Measurements from ENCODE around the gene SREBF1.
A peak's percentile ranks its signal among the peaks of the same experiment; 100 is the strongest.

The SREBF1 gene

DNA sequence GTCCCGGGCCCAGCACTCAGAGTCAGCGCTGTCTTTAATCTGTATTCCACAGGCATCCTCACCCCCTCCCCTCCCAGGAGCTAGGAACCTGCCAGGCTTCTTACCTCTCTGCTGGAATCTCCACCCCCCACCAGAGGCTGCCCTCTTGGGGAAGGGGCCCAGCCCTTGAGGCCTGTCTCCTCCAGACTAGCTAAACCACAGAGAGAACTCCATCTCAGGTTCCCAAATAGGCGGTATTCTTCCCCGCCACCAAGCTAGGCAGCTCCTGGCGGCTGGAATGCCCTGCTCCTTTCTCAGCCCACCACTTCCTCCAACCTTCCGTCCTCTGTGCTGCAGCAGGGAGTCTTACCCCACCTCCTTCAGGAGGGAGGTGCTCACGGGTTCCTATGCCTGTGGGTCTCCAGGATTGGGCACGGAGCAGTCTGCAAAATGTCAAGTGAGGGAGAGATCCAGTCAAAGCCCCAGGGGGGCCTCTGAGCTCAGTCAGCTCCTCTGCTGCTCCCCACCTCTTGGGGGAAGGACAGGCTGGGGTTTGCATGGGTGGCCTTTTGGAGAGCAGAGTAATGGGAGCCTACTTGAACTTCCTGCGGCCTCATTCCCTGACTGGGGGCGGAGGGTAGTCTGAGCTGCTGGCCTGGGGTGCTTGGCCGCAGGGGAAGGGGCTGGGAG lies 55.7 kb downstream of the SREBF1 start:
- no peak for DNase-seq (ENCODE audit: low read depth)
- TF ChIP-seq, protein P1, sequence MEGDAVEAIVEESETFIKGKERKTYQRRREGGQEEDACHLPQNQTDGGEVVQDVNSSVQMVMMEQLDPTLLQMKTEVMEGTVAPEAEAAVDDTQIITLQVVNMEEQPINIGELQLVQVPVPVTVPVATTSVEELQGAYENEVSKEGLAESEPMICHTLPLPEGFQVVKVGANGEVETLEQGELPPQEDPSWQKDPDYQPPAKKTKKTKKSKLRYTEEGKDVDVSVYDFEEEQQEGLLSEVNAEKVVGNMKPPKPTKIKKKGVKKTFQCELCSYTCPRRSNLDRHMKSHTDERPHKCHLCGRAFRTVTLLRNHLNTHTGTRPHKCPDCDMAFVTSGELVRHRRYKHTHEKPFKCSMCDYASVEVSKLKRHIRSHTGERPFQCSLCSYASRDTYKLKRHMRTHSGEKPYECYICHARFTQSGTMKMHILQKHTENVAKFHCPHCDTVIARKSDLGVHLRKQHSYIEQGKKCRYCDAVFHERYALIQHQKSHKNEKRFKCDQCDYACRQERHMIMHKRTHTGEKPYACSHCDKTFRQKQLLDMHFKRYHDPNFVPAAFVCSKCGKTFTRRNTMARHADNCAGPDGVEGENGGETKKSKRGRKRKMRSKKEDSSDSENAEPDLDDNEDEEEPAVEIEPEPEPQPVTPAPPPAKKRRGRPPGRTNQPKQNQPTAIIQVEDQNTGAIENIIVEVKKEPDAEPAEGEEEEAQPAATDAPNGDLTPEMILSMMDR (IDR thresholded peaks at IDR 0.05; ENCODE audit: control insufficient read depth, extremely low read depth, insufficient read depth), result no peak
- H3K4me3 ChIP-seq (ENCODE audit: low read depth, low read length), result no peak overlapping the region

DNA sequence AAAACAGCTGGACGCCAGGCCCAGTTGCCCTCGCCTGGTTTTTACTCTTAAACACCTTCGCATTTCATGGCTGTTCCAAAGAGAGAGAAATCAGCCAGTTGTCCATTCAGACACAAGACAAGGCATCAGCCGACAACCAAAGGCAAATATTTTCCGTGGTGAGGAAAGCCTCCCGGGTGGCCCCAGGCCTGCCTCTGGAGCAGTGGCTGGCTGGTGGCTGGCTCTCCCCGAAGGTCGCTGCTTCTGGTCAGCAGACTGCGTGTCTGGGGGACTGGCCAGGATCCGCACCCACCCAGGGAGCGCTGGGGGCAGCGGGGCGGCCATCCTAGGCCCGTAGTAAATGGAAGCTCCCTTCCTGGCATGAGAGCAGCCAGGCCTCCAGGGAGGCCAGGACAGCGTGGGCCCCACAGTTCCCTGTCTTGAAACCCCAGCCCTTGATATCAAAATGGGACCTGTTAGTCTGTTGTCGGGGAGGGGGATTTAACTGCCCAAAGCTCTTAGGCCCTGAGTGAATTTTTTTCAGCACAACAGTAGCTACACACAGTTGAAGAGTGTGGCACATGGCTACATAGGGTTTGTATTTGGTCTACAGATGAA lies 57.7 kb downstream of the SREBF1 start:
- H3K4me3 ChIP-seq (ENCODE audit: low read depth, low read length), result no peak overlapping the region
- DNase-seq (ENCODE audit: low read depth), result no peak
- TF ChIP-seq, protein P1 (IDR thresholded peaks at IDR 0.05; ENCODE audit: control insufficient read depth, extremely low read depth, insufficient read depth), result no peak

DNA sequence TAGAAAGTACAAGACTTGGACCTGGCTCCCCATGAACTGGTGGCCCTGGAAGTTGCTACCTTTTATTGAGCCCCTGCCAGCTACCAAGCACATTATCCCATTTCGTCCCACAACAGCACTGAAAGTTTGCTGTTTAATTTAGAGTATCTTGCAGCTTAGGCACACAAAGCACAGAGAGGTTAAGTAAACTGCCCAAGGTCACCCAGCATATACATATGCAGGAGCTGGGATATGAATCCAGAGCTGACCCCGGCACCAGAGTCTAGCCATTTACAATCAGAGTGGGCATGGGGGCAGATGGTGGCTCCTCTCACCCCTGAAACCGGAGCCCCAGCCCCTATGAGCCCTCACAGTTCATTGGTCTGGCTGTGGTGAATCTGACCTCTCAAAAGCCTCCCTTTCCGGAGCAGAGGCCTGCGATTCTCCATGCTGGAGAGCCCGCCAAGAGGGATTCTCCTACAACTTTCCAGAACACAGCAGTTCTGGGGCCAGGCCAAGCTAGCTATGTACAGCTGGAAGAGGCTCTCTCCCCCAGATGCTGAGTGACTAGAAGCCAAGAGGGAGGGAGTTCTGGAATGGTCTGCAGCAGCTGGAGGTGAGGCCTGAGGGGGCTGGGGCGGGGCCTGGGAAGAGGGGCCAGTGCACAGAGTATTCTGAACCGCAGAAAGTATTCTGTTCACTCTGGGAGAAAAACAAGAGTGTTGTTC lies 58.3 kb downstream of the SREBF1 start:
- TF ChIP-seq, protein P1 (IDR thresholded peaks at IDR 0.05; ENCODE audit: control insufficient read depth, extremely low read depth, insufficient read depth), result no peak
- no peak for DNase-seq (ENCODE audit: low read depth)
- H3K4me3 ChIP-seq (ENCODE audit: low read depth, low read length), result no peak overlapping the region

DNA sequence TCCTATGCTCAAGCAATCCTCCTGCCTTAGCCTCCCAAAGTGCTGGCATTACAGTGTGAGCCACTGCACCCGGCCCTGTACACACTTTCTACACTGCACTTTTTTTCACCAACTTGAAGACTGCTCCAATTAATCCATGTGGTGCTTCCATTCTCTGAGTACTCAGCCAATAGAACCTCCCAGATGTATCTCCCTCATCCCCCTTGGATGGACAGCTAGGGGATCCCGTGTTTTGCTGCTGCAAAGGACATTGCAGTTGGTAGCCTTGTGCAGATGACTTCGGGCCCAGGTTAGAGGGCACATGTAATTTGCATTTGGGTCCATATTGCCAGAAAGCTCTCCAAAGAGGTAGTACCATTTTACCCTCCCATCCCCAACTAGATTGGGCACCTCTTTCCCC lies 59.9 kb downstream of the SREBF1 start:
- no peak overlapping the region for H3K4me3 ChIP-seq (ENCODE audit: low read depth, low read length)
- TF ChIP-seq, protein P1 (IDR thresholded peaks at IDR 0.05; ENCODE audit: control insufficient read depth, extremely low read depth, insufficient read depth), result no peak
- no peak for DNase-seq (ENCODE audit: low read depth)

DNA sequence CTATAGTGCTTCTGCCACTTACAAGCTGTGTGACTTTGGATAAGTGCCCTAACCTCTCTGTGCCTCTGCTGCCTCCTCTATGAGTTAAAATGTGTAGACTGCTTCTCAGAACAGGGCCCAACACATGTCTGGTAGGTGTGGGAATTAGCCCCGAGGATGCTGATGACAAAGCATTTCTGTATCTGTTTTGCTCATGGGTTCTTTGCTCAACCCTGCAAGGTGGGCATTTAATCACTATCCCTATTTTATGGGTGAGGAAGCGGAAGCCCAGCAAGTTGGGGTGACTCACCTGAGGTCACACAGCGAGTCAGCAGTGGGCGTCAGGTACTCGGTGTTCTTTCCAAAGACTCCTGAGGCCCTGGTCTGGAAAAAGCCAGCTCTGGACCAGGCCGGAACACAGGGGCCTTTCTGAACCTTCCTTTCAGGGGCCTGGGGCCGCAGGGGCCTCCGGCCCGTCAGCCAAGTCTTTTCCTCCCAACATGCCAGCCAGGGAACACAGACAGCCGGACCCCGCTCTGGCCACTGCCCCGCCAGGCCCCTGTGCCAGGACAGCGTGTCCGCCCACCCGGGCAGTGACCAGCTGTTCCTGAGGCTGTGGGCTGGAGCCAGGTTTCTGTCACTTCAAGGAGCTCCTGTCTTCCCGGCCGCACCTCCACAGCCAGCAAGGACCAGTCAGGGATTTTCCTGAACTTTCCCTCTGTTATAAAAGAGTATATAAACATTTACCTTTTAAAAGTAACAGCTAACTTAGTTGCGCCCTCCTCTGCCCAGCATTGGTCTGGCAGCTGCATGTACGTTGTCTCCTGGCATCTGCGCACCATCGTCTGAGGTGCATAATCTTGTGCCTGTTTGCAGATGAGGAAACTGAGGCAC lies 62.5 kb downstream of the SREBF1 start:
- peak; percentile 58 for DNase-seq (ENCODE audit: low read depth)
- TF ChIP-seq, protein P1 (IDR thresholded peaks at IDR 0.05; ENCODE audit: control insufficient read depth, extremely low read depth, insufficient read depth), result peak; percentile 73
- no peak overlapping the region for H3K4me3 ChIP-seq (ENCODE audit: low read depth, low read length)

DNA sequence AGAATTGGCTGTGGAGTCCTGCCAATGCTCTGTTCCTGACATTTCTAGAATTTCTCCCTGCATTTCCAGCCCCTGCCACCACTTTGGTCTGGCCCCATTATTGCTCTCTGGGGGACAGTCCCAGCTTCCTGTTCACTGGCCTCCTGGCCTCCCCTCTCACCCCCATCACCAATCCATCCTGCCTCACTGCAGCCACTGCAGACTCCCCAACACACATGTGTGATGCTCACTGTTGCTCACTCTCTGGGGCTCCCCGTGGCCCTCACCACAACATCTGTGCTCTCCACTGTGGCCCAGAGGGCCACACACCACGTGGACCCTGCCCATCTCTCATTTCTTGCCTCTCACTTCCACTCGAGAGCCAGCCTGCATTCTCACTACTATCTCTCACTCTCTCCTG lies 64.6 kb downstream of the SREBF1 start:
- no peak for DNase-seq (ENCODE audit: low read depth)
- H3K4me3 ChIP-seq (ENCODE audit: low read depth, low read length), result no peak overlapping the region
- TF ChIP-seq, protein P1 (IDR thresholded peaks at IDR 0.05; ENCODE audit: control insufficient read depth, extremely low read depth, insufficient read depth), result no peak
